Measurements from ENCODE around the gene GPR137B. TPM values are rescaled to one million over a fixed set of nuclear protein-coding genes. Genes with fewer than 3 reads are reported as not detected.

The GPR137B gene
- total and polyA plus RNA-seq, 3 donors from 2014 or later, result 8.4 to 18.3 (median 13.3) TPM

DNA sequence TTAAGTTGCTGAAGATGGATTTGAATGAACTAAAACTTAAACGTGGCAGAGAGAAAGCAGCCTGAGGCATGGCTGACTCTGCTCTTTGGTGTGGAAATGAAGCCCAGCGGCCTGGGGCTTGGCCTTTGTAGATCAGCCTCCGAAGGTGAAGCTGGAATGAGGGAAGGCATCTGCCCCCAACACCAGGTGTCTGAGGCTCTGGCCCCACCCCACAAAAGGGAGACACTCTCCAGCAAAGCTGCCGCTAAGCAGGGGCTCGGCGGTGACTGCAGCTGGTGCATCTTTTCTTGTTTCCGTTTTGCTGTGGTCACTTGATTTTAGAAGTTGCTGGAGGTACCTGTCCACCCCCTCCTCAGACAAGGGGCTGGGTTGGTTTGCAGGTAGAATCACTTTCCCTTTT lies 39.3 kb upstream of the GPR137B start:
- Histone ChIP-seq H3K9me3 (no peaks in the 10 kb centered on the region), H3K27me3 (no peaks in the 10 kb centered on the region), H3K36me3 (ENCODE audit: low read depth, missing control alignments) (no peaks in the 10 kb centered on the region), H3K4me1 (peaks cover 5% of the 10 kb centered on the region), H3K27ac (no peak overlapping the region), H3K4me3 (no peak overlapping the region)
- TF ChIP-seq POLR2A (IDR thresholded peaks at IDR 0.05), result no peak
- TF ChIP-seq, protein P1, sequence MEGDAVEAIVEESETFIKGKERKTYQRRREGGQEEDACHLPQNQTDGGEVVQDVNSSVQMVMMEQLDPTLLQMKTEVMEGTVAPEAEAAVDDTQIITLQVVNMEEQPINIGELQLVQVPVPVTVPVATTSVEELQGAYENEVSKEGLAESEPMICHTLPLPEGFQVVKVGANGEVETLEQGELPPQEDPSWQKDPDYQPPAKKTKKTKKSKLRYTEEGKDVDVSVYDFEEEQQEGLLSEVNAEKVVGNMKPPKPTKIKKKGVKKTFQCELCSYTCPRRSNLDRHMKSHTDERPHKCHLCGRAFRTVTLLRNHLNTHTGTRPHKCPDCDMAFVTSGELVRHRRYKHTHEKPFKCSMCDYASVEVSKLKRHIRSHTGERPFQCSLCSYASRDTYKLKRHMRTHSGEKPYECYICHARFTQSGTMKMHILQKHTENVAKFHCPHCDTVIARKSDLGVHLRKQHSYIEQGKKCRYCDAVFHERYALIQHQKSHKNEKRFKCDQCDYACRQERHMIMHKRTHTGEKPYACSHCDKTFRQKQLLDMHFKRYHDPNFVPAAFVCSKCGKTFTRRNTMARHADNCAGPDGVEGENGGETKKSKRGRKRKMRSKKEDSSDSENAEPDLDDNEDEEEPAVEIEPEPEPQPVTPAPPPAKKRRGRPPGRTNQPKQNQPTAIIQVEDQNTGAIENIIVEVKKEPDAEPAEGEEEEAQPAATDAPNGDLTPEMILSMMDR (IDR thresholded peaks at IDR 0.05), result no peak
- WGBS, 2 donors, result 21 to 24% methylated on average over 7 of the region's 7 CpGs
- intact Hi-C loops (cut with DNase I; ENCODE audit: low total_unique reads), result no loop called here
- DNase-seq, result no peak

DNA sequence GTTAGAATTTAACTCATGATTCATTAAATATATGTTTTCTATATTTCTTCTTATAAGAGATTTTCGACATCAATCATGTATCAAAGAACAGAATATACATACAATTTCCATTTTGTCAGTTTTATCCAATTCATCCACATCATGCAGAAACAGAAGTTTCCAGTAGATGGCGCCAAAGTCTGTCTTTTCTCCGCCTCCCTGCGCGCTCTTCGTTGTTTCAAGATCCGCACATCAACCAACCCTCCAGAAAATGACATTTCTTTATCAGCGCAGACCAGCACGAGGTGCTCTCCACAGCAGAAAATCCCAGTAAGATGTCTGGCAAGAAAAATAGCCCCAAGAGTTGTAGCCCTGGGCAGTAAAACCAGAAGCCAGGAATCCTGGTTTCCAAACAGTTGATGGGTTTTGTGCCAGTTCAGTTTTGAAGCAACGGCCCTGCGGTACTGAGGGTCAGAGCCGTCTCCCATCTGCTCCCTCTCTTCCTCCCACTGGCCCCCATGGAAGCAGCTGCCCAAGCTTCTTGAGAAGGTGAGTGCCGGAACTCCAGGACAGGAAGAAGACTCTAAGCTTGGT lies 38.6 kb upstream of the GPR137B start:
- H3K4me3 ChIP-seq, result no peak overlapping the region
- intact Hi-C loops (cut with DNase I; ENCODE audit: low total_unique reads), result no loop called here
- no peaks in the 10 kb centered on the region for H3K36me3 ChIP-seq (ENCODE audit: low read depth, missing control alignments)
- H3K27ac ChIP-seq, result no peak overlapping the region
- WGBS, 2 donors, result 11 to 15% methylated on average over 13 of the region's 13 CpGs
- H3K27me3 ChIP-seq, result no peaks in the 10 kb centered on the region
- peaks cover 5% of the 10 kb centered on the region for H3K4me1 ChIP-seq
- no peaks in the 10 kb centered on the region for H3K9me3 ChIP-seq
- DNase-seq, result peak; percentile 80
- TF ChIP-seq POLR2A (IDR thresholded peaks at IDR 0.05), result no peak
- TF ChIP-seq, protein P1 (IDR thresholded peaks at IDR 0.05), result peak; percentile 72 to 83 (median 79)

DNA sequence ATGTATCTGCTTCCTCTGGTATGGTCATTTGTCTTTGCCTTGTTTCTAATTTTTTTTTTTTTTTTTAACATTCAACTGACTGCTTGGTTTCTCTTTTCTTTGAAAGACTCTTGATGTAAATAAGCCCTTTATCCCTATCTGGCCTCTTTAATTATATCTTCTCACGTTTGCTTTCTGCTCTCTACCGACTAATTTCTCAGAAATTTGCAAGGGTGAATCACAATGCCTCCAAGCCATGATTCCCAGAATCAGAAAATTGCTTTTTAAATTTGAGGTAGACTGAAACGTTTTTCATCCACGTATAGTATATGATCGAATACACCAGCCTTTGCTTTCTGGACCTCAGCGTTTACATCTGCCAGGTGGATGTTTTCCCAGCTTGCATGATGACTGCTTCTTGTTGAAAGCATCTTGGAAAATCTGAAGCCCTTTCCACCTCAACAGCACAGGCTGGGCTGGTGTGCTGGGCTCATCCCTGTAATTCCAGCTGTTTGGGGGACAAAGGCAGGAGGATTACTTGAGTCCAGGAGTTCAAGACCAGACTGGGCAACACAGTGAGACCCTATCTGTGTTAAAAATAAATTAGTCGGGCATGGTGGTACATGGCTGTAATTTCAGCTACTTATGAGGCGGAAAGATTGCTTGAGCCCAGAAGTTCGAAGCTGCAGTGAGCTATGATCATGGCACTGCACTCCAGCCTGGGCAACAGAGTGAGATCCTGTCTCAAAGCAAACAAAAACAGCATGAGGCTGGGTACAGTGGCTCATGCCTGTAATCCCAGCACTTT lies 35.0 kb upstream of the GPR137B start:
- TF ChIP-seq, protein P1 (IDR thresholded peaks at IDR 0.05), result no peak
- no peak for TF ChIP-seq POLR2A (IDR thresholded peaks at IDR 0.05)
- intact Hi-C loops (cut with DNase I; ENCODE audit: low total_unique reads), result loop anchor here (5.0 kb wide), 1 partner anchor 385 kb away; no protein-coding TSS in a partner anchor
- WGBS, 2 donors, result 77 to 79% methylated on average over 9 of the region's 9 CpGs

DNA sequence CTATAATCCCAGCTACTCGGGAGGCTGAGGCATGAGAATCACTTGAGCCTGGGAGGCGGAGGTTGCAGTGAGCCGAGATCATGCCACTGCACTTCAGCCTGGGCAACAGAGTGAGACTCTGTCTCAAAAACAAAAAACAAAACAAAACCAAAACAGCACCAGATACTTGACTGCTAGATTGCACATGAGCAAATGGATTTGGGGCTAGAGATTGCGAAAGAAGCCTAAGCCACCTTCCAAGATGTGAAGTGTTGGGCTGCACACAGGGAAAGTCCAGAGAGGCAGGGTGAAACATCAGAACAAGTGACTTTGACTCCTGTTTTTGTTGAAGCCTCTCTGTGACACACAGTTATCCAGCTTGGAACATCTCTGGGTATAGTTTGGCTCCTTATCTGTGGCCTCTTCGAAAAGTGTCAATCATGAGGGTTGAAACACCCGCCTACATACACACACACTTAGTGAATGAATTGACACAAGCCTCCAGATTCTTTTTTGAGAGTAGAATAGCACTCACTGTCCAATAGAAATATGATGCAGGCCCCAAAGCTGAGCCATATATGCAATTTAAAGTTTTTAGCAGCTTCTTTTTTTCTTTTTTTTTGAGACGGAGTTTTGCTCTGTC lies 34.2 kb upstream of the GPR137B start:
- Histone ChIP-seq H3K27me3 (no peaks in the 10 kb centered on the region), H3K27ac (no peak overlapping the region), H3K9me3 (no peaks in the 10 kb centered on the region), H3K36me3 (ENCODE audit: low read depth, missing control alignments) (no peaks in the 10 kb centered on the region), H3K4me1 (no peaks in the 10 kb centered on the region), H3K4me3 (no peak overlapping the region)
- no peak for DNase-seq
- intact Hi-C loops (cut with DNase I; ENCODE audit: low total_unique reads), result loop anchor here (5.0 kb wide), 1 partner anchor 384 kb away; no protein-coding TSS in a partner anchor
- TF ChIP-seq POLR2A (IDR thresholded peaks at IDR 0.05), result no peak
- TF ChIP-seq, protein P1 (IDR thresholded peaks at IDR 0.05), result no peak
- WGBS, 2 donors, result 87 to 91% methylated on average over 7 of the region's 7 CpGs

More for the DNA sequence above, 35.0 kb upstream of the GPR137B start:
- no peak overlapping the region for H3K4me3 ChIP-seq
- H3K27ac ChIP-seq, result no peak overlapping the region
- no peaks in the 10 kb centered on the region for H3K9me3 ChIP-seq
- H3K36me3 ChIP-seq (ENCODE audit: low read depth, missing control alignments), result no peaks in the 10 kb centered on the region
- no peaks in the 10 kb centered on the region for H3K27me3 ChIP-seq
- no peaks in the 10 kb centered on the region for H3K4me1 ChIP-seq
- DNase-seq, result no peak
